ENCODE measurements around the gene MVB12B. TPM values are rescaled to one million over a fixed set of nuclear protein-coding genes. Genes with fewer than 3 reads are reported as not detected.
A peak's percentile ranks its signal among the peaks of the same experiment; 100 is the strongest.

The MVB12B gene
- total RNA-seq, 1 experiment from 2014 or later: not detected

DNA sequence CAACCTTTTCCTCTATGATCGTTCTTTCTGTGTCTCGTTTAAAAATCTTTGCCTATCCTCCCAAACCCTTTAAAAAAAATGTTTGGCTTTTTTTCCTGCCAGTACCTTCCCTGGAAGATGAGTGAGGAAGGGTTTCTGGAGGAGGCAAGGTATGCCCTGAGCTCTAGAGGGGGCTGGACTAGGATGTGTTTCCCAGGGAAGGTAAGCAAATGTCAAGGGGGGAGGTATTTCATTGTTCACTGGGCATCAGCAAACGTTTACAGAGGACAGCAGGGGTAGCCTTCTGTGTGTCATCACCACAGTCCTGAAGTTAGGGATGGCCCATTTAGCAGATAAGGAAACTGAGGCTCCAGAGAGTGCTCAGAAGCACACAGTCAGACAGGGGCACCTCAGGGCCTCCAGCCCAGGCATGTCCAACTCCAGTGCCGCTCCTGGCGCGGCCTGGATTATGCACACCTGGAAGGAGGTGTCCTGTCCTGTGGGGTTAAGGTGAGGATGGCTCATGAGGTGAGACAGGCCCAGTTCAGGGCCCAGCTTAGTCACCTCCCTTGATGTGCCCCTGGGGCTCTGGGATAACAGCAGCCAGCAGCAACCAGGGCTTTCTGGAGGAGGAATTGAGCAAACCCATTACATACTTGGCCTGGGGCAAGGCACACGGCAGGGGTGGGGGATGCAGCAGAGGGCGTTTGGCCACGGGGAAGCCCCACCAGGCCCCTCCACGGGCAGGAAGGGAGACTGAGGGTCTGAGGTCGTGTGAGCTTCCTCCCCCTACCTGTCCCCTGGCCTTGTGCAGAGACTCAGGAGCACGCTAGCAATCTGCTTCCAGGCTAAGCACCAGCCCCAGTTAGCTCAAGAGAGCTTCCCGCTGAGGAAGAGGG is 186.8 kb downstream of the MVB12B start:
- Histone ChIP-seq H3K27me3 (ENCODE audit: low read length) (no peaks in the 10 kb centered on the region), H3K9ac (ENCODE audit: low read length) (no peak overlapping the region)
- DNase-seq: no peak

GRCh38 chr9:126514037-126514821 is 187.6 kb downstream of the MVB12B start:
- no peaks in the 10 kb centered on the region for H3K79me2 ChIP-seq (ENCODE audit: low read length)
- no peaks in the 10 kb centered on the region for H3K36me3 ChIP-seq (ENCODE audit: insufficient read depth, low read length)
- H3K4me1 ChIP-seq (ENCODE audit: low read length): peaks cover 17% of the 10 kb centered on the region
- H3K9me3 ChIP-seq (ENCODE audit: low read length): no peaks in the 10 kb centered on the region
- peak; percentile 85 for DNase-seq
- H2AFZ ChIP-seq (ENCODE audit: low read length): no peak overlapping the region
- H3K27ac ChIP-seq (ENCODE audit: low read length): no peak overlapping the region
- H3K9ac ChIP-seq (ENCODE audit: low read length): no peak overlapping the region
- no peaks in the 10 kb centered on the region for H3K27me3 ChIP-seq (ENCODE audit: low read length)
- H3K9me2 ChIP-seq (replicated peaks; ENCODE audit: insufficient read depth, low read length): no peaks in the 10 kb centered on the region
- H3K4me2 ChIP-seq (ENCODE audit: low read depth, low read length, poor library complexity, severe bottlenecking): no peak overlapping the region
- H3K4me3 ChIP-seq (ENCODE audit: low read length): no peak overlapping the region
- H4K20me1 ChIP-seq (ENCODE audit: insufficient read depth, low read depth, low read length): no peaks in the 10 kb centered on the region

More for the DNA sequence above, 186.8 kb downstream of the MVB12B start:
- Histone ChIP-seq H3K4me3 (ENCODE audit: low read length) (no peak overlapping the region), H3K79me2 (ENCODE audit: low read length) (no peaks in the 10 kb centered on the region), H2AFZ (ENCODE audit: low read length) (no peak overlapping the region), H3K9me2 (replicated peaks; ENCODE audit: insufficient read depth, low read length) (no peaks in the 10 kb centered on the region), H3K27ac (ENCODE audit: low read length) (no peak overlapping the region), H3K4me2 (ENCODE audit: low read depth, low read length, poor library complexity, severe bottlenecking) (no peak overlapping the region), H3K9me3 (ENCODE audit: low read length) (no peaks in the 10 kb centered on the region), H4K20me1 (ENCODE audit: insufficient read depth, low read depth, low read length) (no peaks in the 10 kb centered on the region), H3K4me1 (ENCODE audit: low read length) (peaks cover 17% of the 10 kb centered on the region), H3K36me3 (ENCODE audit: insufficient read depth, low read length) (no peaks in the 10 kb centered on the region)

GRCh38 chr9:126515001-126515872 is 188.6 kb downstream of the MVB12B start:
- Histone ChIP-seq H3K4me2 (ENCODE audit: low read depth, low read length, poor library complexity, severe bottlenecking) (no peak overlapping the region), H3K9ac (ENCODE audit: low read length) (no peak overlapping the region), H3K36me3 (ENCODE audit: insufficient read depth, low read length) (no peaks in the 10 kb centered on the region), H2AFZ (ENCODE audit: low read length) (no peak overlapping the region), H4K20me1 (ENCODE audit: insufficient read depth, low read depth, low read length) (no peaks in the 10 kb centered on the region), H3K4me3 (ENCODE audit: low read length) (no peak overlapping the region), H3K79me2 (ENCODE audit: low read length) (no peaks in the 10 kb centered on the region), H3K9me2 (replicated peaks; ENCODE audit: insufficient read depth, low read length) (no peaks in the 10 kb centered on the region), H3K27me3 (ENCODE audit: low read length) (no peaks in the 10 kb centered on the region), H3K27ac (ENCODE audit: low read length) (no peak overlapping the region), H3K4me1 (ENCODE audit: low read length) (peaks cover 17% of the 10 kb centered on the region), H3K9me3 (ENCODE audit: low read length) (no peaks in the 10 kb centered on the region)
- DNase-seq: no peak

- H2AFZ ChIP-seq (ENCODE audit: low read length): no peak overlapping the region
- H4K20me1 ChIP-seq (ENCODE audit: insufficient read depth, low read depth, low read length): no peaks in the 10 kb centered on the region
- peaks cover 17% of the 10 kb centered on the region for H3K4me1 ChIP-seq (ENCODE audit: low read length)
- H3K27me3 ChIP-seq (ENCODE audit: low read length): no peaks in the 10 kb centered on the region
- no peak overlapping the region for H3K9ac ChIP-seq (ENCODE audit: low read length)
- no peaks in the 10 kb centered on the region for H3K79me2 ChIP-seq (ENCODE audit: low read length)
- H3K9me2 ChIP-seq (replicated peaks; ENCODE audit: insufficient read depth, low read length): no peaks in the 10 kb centered on the region
- no peaks in the 10 kb centered on the region for H3K9me3 ChIP-seq (ENCODE audit: low read length)
- no peak overlapping the region for H3K4me2 ChIP-seq (ENCODE audit: low read depth, low read length, poor library complexity, severe bottlenecking)
- H3K36me3 ChIP-seq (ENCODE audit: insufficient read depth, low read length): no peaks in the 10 kb centered on the region
- DNase-seq: no peak
- no peak overlapping the region for H3K4me3 ChIP-seq (ENCODE audit: low read length)
- no peak overlapping the region for H3K27ac ChIP-seq (ENCODE audit: low read length)
These were observed 189.4 kb downstream of the MVB12B start for GRCh38 chr9:126515873-126516505.

GRCh38 chr9:126516561-126516935 is 189.9 kb downstream of the MVB12B start:
- DNase-seq: no peak
- no peaks in the 10 kb centered on the region for H3K27me3 ChIP-seq (ENCODE audit: low read length)
- no peaks in the 10 kb centered on the region for H3K36me3 ChIP-seq (ENCODE audit: insufficient read depth, low read length)
- H3K4me1 ChIP-seq (ENCODE audit: low read length): peaks cover 17% of the 10 kb centered on the region
- H3K4me3 ChIP-seq (ENCODE audit: low read length): no peak overlapping the region; the same call in 1 of the 2 replicates
- H3K9me3 ChIP-seq (ENCODE audit: low read length): no peaks in the 10 kb centered on the region
- no peak overlapping the region for H3K9ac ChIP-seq (ENCODE audit: low read length)
- H2AFZ ChIP-seq (ENCODE audit: low read length): no peak overlapping the region
- no peaks in the 10 kb centered on the region for H4K20me1 ChIP-seq (ENCODE audit: insufficient read depth, low read depth, low read length)
- no peaks in the 10 kb centered on the region for H3K9me2 ChIP-seq (replicated peaks; ENCODE audit: insufficient read depth, low read length)
- no peak overlapping the region for H3K27ac ChIP-seq (ENCODE audit: low read length)
- H3K4me2 ChIP-seq (ENCODE audit: low read depth, low read length, poor library complexity, severe bottlenecking): peak overlapping the region; percentile 63
- H3K79me2 ChIP-seq (ENCODE audit: low read length): no peaks in the 10 kb centered on the region

DNA sequence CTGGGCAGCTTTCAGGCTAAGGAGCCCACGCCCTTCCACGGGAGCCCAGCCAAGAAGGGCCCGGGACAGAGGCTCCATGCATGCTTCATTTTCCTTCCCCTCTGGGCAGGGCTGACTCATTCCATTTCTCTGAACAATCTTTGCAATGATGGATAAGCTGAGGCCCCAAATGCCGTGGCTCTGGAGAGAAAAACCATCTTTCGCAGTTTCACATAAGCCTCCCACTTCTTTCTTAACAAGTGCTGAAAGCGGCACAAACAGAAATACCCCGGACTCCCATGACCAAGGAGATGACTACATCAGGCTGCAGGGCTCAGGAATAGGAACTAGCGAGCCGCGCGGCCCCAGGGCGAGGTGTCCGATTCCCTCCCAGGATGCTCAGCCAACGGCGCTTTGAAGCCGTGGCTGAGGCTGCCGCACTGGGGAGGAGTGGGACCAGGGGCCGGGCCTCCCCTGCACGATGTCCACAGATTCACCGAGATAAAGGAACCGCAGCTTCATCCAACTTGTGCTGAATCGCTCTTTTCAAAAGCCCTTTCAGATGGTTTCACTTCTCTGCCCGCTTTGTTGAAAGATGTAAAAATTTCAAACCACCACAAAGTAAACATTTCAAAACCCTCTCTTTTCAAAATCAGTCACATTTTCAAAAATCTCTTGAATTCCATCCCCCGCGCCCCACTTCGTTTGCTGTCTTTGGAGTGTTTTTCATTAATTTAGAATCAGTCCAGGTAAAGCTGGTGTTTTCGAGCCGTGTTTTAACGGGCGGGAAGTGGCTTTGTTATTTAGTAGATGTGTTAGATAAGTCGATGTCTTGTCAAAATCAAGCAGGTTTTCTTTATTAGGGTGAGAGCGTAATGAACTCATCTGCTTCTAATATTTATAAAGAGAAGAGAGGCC is 190.6 kb downstream of the MVB12B start:
- H3K4me2 ChIP-seq (ENCODE audit: low read depth, low read length, poor library complexity, severe bottlenecking): peak overlapping the region; percentile 63
- no peaks in the 10 kb centered on the region for H4K20me1 ChIP-seq (ENCODE audit: insufficient read depth, low read depth, low read length)
- no peaks in the 10 kb centered on the region for H3K9me3 ChIP-seq (ENCODE audit: low read length)
- H3K4me1 ChIP-seq (ENCODE audit: low read length): peaks cover 17% of the 10 kb centered on the region
- H3K4me3 ChIP-seq (ENCODE audit: low read length): peak overlapping the region; percentile 49
- H3K79me2 ChIP-seq (ENCODE audit: low read length): no peaks in the 10 kb centered on the region
- H3K27me3 ChIP-seq (ENCODE audit: low read length): no peaks in the 10 kb centered on the region
- H3K36me3 ChIP-seq (ENCODE audit: insufficient read depth, low read length): no peaks in the 10 kb centered on the region
- DNase-seq: peak; percentile 55
- peak overlapping the region; percentile 48 for H3K9ac ChIP-seq (ENCODE audit: low read length)
- 0 out of 2 replicates have a peak overlapping the region, but pooled peaks have one; percentile 73 for H2AFZ ChIP-seq (ENCODE audit: low read length)
- no peaks in the 10 kb centered on the region for H3K9me2 ChIP-seq (replicated peaks; ENCODE audit: insufficient read depth, low read length)
- H3K27ac ChIP-seq (ENCODE audit: low read length): no peak overlapping the region

- no peak for DNase-seq
- H3K4me1 ChIP-seq (ENCODE audit: low read length): peaks cover 17% of the 10 kb centered on the region
- H3K27ac ChIP-seq (ENCODE audit: low read length): no peak overlapping the region
- H3K9ac ChIP-seq (ENCODE audit: low read length): no peak overlapping the region
- H4K20me1 ChIP-seq (ENCODE audit: insufficient read depth, low read depth, low read length): 0 out of 2 replicates have a peak, but pooled peaks cover 4% of the 10 kb centered on the region
- H3K9me3 ChIP-seq (ENCODE audit: low read length): no peaks in the 10 kb centered on the region
- H2AFZ ChIP-seq (ENCODE audit: low read length): no peak overlapping the region
- H3K79me2 ChIP-seq (ENCODE audit: low read length): no peaks in the 10 kb centered on the region
- no peak overlapping the region for H3K4me3 ChIP-seq (ENCODE audit: low read length)
- H3K27me3 ChIP-seq (ENCODE audit: low read length): no peaks in the 10 kb centered on the region
- H3K4me2 ChIP-seq (ENCODE audit: low read depth, low read length, poor library complexity, severe bottlenecking): peak overlapping the region; percentile 63
- no peaks in the 10 kb centered on the region for H3K9me2 ChIP-seq (replicated peaks; ENCODE audit: insufficient read depth, low read length)
- no peaks in the 10 kb centered on the region for H3K36me3 ChIP-seq (ENCODE audit: insufficient read depth, low read length)
These were observed 191.3 kb downstream of the MVB12B start for GRCh38 chr9:126517833-126518356.

Measured in Karpas-422 (cell line).